ENCODE results near the gene ARID1B.
A peak's percentile ranks its signal among the peaks of the same experiment; 100 is the strongest.

Gene ARID1B

GRCh38 chr6:156875062-156875461 lies 97.9 kb downstream of the ARID1B start:
- H3K27ac ChIP-seq (ENCODE audit: low read depth, low read length), result no peak overlapping the region
- H3K9me3 ChIP-seq (ENCODE audit: control insufficient read depth in 1 of 2, low read length in 2 of 2), result no peaks in the 10 kb centered on the region
- H3K4me3 ChIP-seq (ENCODE audit: low read depth in 1 of 2, low read length in 2 of 2), result no peak overlapping the region

GRCh38 chr6:156876302-156876701 lies 99.1 kb downstream of the ARID1B start:
- Histone ChIP-seq H3K27me3 (ENCODE audit: control insufficient read depth in 1 of 2, insufficient read depth in 2 of 2, low read length in 2 of 2) (no peaks in the 10 kb centered on the region), H3K27ac (ENCODE audit: low read depth, low read length) (no peak overlapping the region), H3K9me3 (ENCODE audit: control insufficient read depth in 1 of 2, low read length in 2 of 2) (no peaks in the 10 kb centered on the region), H3K4me1 (ENCODE audit: control insufficient read depth in 1 of 2, insufficient read depth in 2 of 2, low read length in 2 of 2) (peaks cover 15 to 19% of the 10 kb centered on the region in 2 donors), H3K4me3 (ENCODE audit: low read depth in 1 of 2, low read length in 2 of 2) (no peak overlapping the region), H3K36me3 (ENCODE audit: control insufficient read depth in 1 of 2, insufficient read depth in 2 of 2, low read length in 2 of 2) (no peaks in the 10 kb centered on the region), H3K9ac (ENCODE audit: low read depth in 1 of 2, low read length in 2 of 2) (no peak overlapping the region)

More at GRCh38 chr6:156875062-156875461, 97.9 kb downstream of the ARID1B start:
- Histone ChIP-seq H3K27me3 (ENCODE audit: control insufficient read depth in 1 of 2, insufficient read depth in 2 of 2, low read length in 2 of 2) (no peaks in the 10 kb centered on the region), H3K4me1 (ENCODE audit: control insufficient read depth in 1 of 2, insufficient read depth in 2 of 2, low read length in 2 of 2) (peaks cover 16 to 19% of the 10 kb centered on the region in 2 donors), H3K9ac (ENCODE audit: low read depth in 1 of 2, low read length in 2 of 2) (no peak overlapping the region), H3K36me3 (ENCODE audit: control insufficient read depth in 1 of 2, insufficient read depth in 2 of 2, low read length in 2 of 2) (no peaks in the 10 kb centered on the region)

- no peak overlapping the region for H3K4me3 ChIP-seq (ENCODE audit: low read depth in 1 of 2, low read length in 2 of 2)
- no peak overlapping the region for H3K9ac ChIP-seq (ENCODE audit: low read depth in 1 of 2, low read length in 2 of 2)
- no peaks in the 10 kb centered on the region for H3K27me3 ChIP-seq (ENCODE audit: control insufficient read depth in 1 of 2, insufficient read depth in 2 of 2, low read length in 2 of 2)
- H3K36me3 ChIP-seq (ENCODE audit: control insufficient read depth in 1 of 2, insufficient read depth in 2 of 2, low read length in 2 of 2), result no peaks in the 10 kb centered on the region
- H3K4me1 ChIP-seq (ENCODE audit: control insufficient read depth in 1 of 2, insufficient read depth in 2 of 2, low read length in 2 of 2), result peaks cover 15 to 25% of the 10 kb centered on the region in 2 donors
- H3K27ac ChIP-seq (ENCODE audit: low read depth, low read length), result no peak overlapping the region
- no peaks in the 10 kb centered on the region for H3K9me3 ChIP-seq (ENCODE audit: control insufficient read depth in 1 of 2, low read length in 2 of 2)
These were observed 100.1 kb downstream of the ARID1B start for GRCh38 chr6:156877126-156877863.

GRCh38 chr6:156878681-156879080 lies 101.5 kb downstream of the ARID1B start:
- Histone ChIP-seq H3K27ac (ENCODE audit: low read depth, low read length) (no peak overlapping the region), H3K4me1 (ENCODE audit: control insufficient read depth in 1 of 2, insufficient read depth in 2 of 2, low read length in 2 of 2) (peaks cover 24 to 37% of the 10 kb centered on the region in 2 donors), H3K9ac (ENCODE audit: low read depth in 1 of 2, low read length in 2 of 2) (no peak overlapping the region), H3K27me3 (ENCODE audit: control insufficient read depth in 1 of 2, insufficient read depth in 2 of 2, low read length in 2 of 2) (no peaks in the 10 kb centered on the region), H3K9me3 (ENCODE audit: control insufficient read depth in 1 of 2, low read length in 2 of 2) (no peaks in the 10 kb centered on the region), H3K36me3 (ENCODE audit: control insufficient read depth in 1 of 2, insufficient read depth in 2 of 2, low read length in 2 of 2) (no peaks in the 10 kb centered on the region), H3K4me3 (ENCODE audit: low read depth in 1 of 2, low read length in 2 of 2) (no peak overlapping the region)

- Histone ChIP-seq H3K27me3 (ENCODE audit: control insufficient read depth in 1 of 2, insufficient read depth in 2 of 2, low read length in 2 of 2) (no peaks in the 10 kb centered on the region), H3K9me3 (ENCODE audit: control insufficient read depth in 1 of 2, low read length in 2 of 2) (no peaks in the 10 kb centered on the region), H3K4me1 (ENCODE audit: control insufficient read depth in 1 of 2, insufficient read depth in 2 of 2, low read length in 2 of 2) (peaks cover 28 to 40% of the 10 kb centered on the region in 2 donors), H3K27ac (ENCODE audit: low read depth, low read length) (no peak overlapping the region), H3K9ac (ENCODE audit: low read depth in 1 of 2, low read length in 2 of 2) (no peak overlapping the region), H3K36me3 (ENCODE audit: control insufficient read depth in 1 of 2, insufficient read depth in 2 of 2, low read length in 2 of 2) (no peaks in the 10 kb centered on the region), H3K4me3 (ENCODE audit: low read depth in 1 of 2, low read length in 2 of 2) (no peak overlapping the region)
These were observed 102.0 kb downstream of the ARID1B start for GRCh38 chr6:156879186-156879585.

GRCh38 chr6:156879591-156879990 lies 102.4 kb downstream of the ARID1B start:
- H3K27me3 ChIP-seq (ENCODE audit: control insufficient read depth in 1 of 2, insufficient read depth in 2 of 2, low read length in 2 of 2), result no peaks in the 10 kb centered on the region
- H3K4me3 ChIP-seq (ENCODE audit: low read depth in 1 of 2, low read length in 2 of 2), result no peak overlapping the region
- no peak overlapping the region for H3K9ac ChIP-seq (ENCODE audit: low read depth in 1 of 2, low read length in 2 of 2)
- H3K36me3 ChIP-seq (ENCODE audit: control insufficient read depth in 1 of 2, insufficient read depth in 2 of 2, low read length in 2 of 2), result no peaks in the 10 kb centered on the region
- peaks cover 32 to 40% of the 10 kb centered on the region in 2 donors for H3K4me1 ChIP-seq (ENCODE audit: control insufficient read depth in 1 of 2, insufficient read depth in 2 of 2, low read length in 2 of 2)
- no peaks in the 10 kb centered on the region for H3K9me3 ChIP-seq (ENCODE audit: control insufficient read depth in 1 of 2, low read length in 2 of 2)
- H3K27ac ChIP-seq (ENCODE audit: low read depth, low read length), result no peak overlapping the region

GRCh38 chr6:156880913-156881312 lies 103.7 kb downstream of the ARID1B start:
- H3K4me1 ChIP-seq (ENCODE audit: control insufficient read depth in 1 of 2, insufficient read depth in 2 of 2, low read length in 2 of 2), result peaks cover 33 to 40% of the 10 kb centered on the region in 2 donors
- H3K36me3 ChIP-seq (ENCODE audit: control insufficient read depth in 1 of 2, insufficient read depth in 2 of 2, low read length in 2 of 2), result no peaks in the 10 kb centered on the region
- H3K9me3 ChIP-seq (ENCODE audit: control insufficient read depth in 1 of 2, low read length in 2 of 2), result no peaks in the 10 kb centered on the region
- H3K27me3 ChIP-seq (ENCODE audit: control insufficient read depth in 1 of 2, insufficient read depth in 2 of 2, low read length in 2 of 2), result no peaks in the 10 kb centered on the region
- H3K4me3 ChIP-seq (ENCODE audit: low read depth in 1 of 2, low read length in 2 of 2), result no peak overlapping the region
- no peak overlapping the region for H3K27ac ChIP-seq (ENCODE audit: low read depth, low read length)
- H3K9ac ChIP-seq (ENCODE audit: low read depth in 1 of 2, low read length in 2 of 2), result no peak overlapping the region

- Histone ChIP-seq H3K9me3 (ENCODE audit: control insufficient read depth in 1 of 2, low read length in 2 of 2) (no peaks in the 10 kb centered on the region), H3K4me1 (ENCODE audit: control insufficient read depth in 1 of 2, insufficient read depth in 2 of 2, low read length in 2 of 2) (peaks cover 40 to 51% of the 10 kb centered on the region in 2 donors), H3K36me3 (ENCODE audit: control insufficient read depth in 1 of 2, insufficient read depth in 2 of 2, low read length in 2 of 2) (no peaks in the 10 kb centered on the region), H3K9ac (ENCODE audit: low read depth in 1 of 2, low read length in 2 of 2) (no peak overlapping the region), H3K27ac (ENCODE audit: low read depth, low read length) (no peak overlapping the region), H3K4me3 (ENCODE audit: low read depth in 1 of 2, low read length in 2 of 2) (no peak overlapping the region), H3K27me3 (ENCODE audit: control insufficient read depth in 1 of 2, insufficient read depth in 2 of 2, low read length in 2 of 2) (no peaks in the 10 kb centered on the region)
These were observed 104.8 kb downstream of the ARID1B start for GRCh38 chr6:156881687-156882629.

GRCh38 chr6:156883497-156884252 lies 106.5 kb downstream of the ARID1B start:
- Histone ChIP-seq H3K27ac (ENCODE audit: low read depth, low read length) (peak overlapping the region; percentile 28), H3K9me3 (ENCODE audit: control insufficient read depth in 1 of 2, low read length in 2 of 2) (no peaks in the 10 kb centered on the region), H3K9ac (ENCODE audit: low read depth in 1 of 2, low read length in 2 of 2) (peak overlapping the region; percentile 18 to 45), H3K4me1 (ENCODE audit: control insufficient read depth in 1 of 2, insufficient read depth in 2 of 2, low read length in 2 of 2) (peaks cover 38 to 50% of the 10 kb centered on the region in 2 donors), H3K27me3 (ENCODE audit: control insufficient read depth in 1 of 2, insufficient read depth in 2 of 2, low read length in 2 of 2) (no peaks in the 10 kb centered on the region), H3K4me3 (ENCODE audit: low read depth in 1 of 2, low read length in 2 of 2) (peak overlapping the region; percentile 29 to 61), H3K36me3 (ENCODE audit: control insufficient read depth in 1 of 2, insufficient read depth in 2 of 2, low read length in 2 of 2) (no peaks in the 10 kb centered on the region)
